Measurements from ENCODE around the gene IRAK2. TPM values are rescaled to one million over a fixed set of nuclear protein-coding genes. Genes with fewer than 3 reads are reported as not detected.

IRAK2 gene
- 21.0 to 30.9 TPM (median 25.8 TPM) in 5 replicates for total RNA-seq (2022; extraction: Qiagen RNA extraction; ENCODE audit: low read depth)

GRCh38 chr3:10164546-10165393, at the start of gene IRAK2:
Gene IRAK2, plus strand, starts transcription at chr3:10164919. Its CDS starts 36 bp downstream, at chr3:10164955.

GRCh38 chr3:10115326-10116137, 49.2 kb upstream of the IRAK2 start, which contains the start of gene BRK1:
Gene BRK1, plus strand, starts transcription at chr3:10115675. Its CDS starts 27 bp downstream, at chr3:10115702.

GRCh38 chr3:10248184-10248983, 83.7 kb downstream of the IRAK2 start, which contains the start of gene TATDN2:
Gene TATDN2, plus strand, starts transcription at chr3:10248459. Its CDS starts 742 bp downstream, at chr3:10249201.

GRCh38 chr3:10292505-10293419, 128.0 kb downstream of the IRAK2 start, which contains the start of gene GHRL:
Gene GHRL, minus strand, starts transcription at chr3:10292947. Its CDS starts 2,767 bp downstream, at chr3:10290180.

Other genes starting within 250 kb of the IRAK2 start
- gene IL17RC, start 247.8 kb upstream of the IRAK2 start, total RNA-seq (2022; extraction: Qiagen RNA extraction; ENCODE audit: low read depth): 13.6 to 15.7 TPM (median 15.2 TPM) in 5 replicates
- gene CRELD1, start 231.1 kb upstream of the IRAK2 start, total RNA-seq (2022; extraction: Qiagen RNA extraction; ENCODE audit: low read depth): 8.3 to 11.4 TPM (median 11.0 TPM) in 5 replicates
- 1.0 to 1.5 TPM (median 1.4 TPM) in 5 replicates for gene PRRT3, start 212.5 kb upstream of the IRAK2 start, total RNA-seq (2022; extraction: Qiagen RNA extraction; ENCODE audit: low read depth)
- 120 to 154 TPM (median 128 TPM) in 5 replicates for gene EMC3, start 178.1 kb upstream of the IRAK2 start, total RNA-seq (2022; extraction: Qiagen RNA extraction; ENCODE audit: low read depth)
- 16.2 to 21.1 TPM (median 20.9 TPM) in 5 replicates for gene FANCD2, start 138.5 kb upstream of the IRAK2 start, total RNA-seq (2022; extraction: Qiagen RNA extraction; ENCODE audit: low read depth)
- gene FANCD2OS, start 56.7 kb upstream of the IRAK2 start, total RNA-seq (2022; extraction: Qiagen RNA extraction; ENCODE audit: low read depth): not detected in 5 replicates
- 169 to 184 TPM (median 179 TPM) in 5 replicates for gene BRK1, start 49.2 kb upstream of the IRAK2 start, total RNA-seq (2022; extraction: Qiagen RNA extraction; ENCODE audit: low read depth)
- 29.6 to 40.2 TPM (median 35.0 TPM) in 5 replicates for gene VHL, start 23.1 kb upstream of the IRAK2 start, total RNA-seq (2022; extraction: Qiagen RNA extraction; ENCODE audit: low read depth)
- gene TATDN2, start 83.5 kb downstream of the IRAK2 start, total RNA-seq (2022; extraction: Qiagen RNA extraction; ENCODE audit: low read depth): 36.0 to 41.5 TPM (median 38.5 TPM) in 5 replicates
- gene GHRL, start 128.0 kb downstream of the IRAK2 start, total RNA-seq (2022; extraction: Qiagen RNA extraction; ENCODE audit: low read depth): 0.45 TPM in 1 of 5 replicates, not detected in the others
- gene SEC13, start 156.2 kb downstream of the IRAK2 start, total RNA-seq (2022; extraction: Qiagen RNA extraction; ENCODE audit: low read depth): 199 to 219 TPM (median 208 TPM) in 5 replicates